Measurements from ENCODE around the gene ARSG. TPM values are rescaled to one million over a fixed set of nuclear protein-coding genes. Genes with fewer than 3 reads are reported as not detected.

The ARSG gene
- total RNA-seq, 4 donors from 2014 or later: 1.4 to 8.2 (median 2.6) TPM

- ATAC-seq (ENCODE audit: low FRiP score) (no peak), DNase-seq (ENCODE audit: low spot score) (no peak)
- TF ChIP-seq CTCF (IDR thresholded peaks at IDR 0.05): no peak
Measured at GRCh38 chr17:68435361-68435760, 144.1 kb downstream of the ARSG start.

DNA sequence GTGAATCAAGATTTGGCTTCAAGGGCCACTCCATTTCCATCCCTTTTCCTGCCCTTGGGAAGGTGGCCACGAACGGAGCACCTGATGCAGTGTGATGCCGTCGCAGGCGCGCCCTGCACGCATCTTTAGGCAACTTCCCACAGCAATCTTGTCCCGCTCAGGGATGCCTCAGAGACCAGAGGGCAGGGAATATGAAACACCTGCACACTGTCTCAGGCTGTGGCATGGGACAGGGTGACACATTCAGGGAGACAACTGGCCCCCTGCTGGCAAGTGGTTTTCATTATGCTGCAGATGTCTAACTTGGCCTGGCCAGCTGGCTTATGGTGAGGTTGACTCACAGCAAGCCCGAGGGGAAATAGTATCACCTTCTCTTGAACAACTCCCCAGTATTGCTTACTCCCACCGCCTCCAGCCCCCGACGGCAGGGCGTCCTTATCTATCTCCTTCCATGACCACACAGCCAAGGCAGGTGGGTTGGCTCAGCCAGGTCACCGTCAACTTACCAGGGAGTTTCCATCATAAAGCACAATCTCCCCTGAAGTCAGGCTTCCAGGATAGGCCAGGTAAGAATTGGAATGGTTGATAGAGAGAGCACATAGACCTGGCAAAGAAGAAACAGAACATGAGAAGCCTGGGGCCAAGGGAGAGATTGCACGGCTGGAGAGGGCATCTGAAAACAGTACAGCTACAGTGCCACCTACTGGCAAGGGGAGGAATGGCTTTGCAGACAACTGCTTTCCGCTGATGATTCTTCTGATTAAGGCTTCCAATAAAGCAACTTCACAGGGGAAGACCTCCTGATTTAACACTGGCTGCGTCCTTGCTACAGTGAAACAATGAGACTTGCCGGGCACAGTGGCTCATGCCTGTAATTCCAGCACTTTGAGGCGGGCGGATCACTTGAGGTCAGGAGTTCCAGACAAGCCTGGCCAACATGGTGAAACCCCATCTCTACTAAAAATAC, 144.9 kb downstream of the ARSG start:
- peak; percentile 74 for DNase-seq (ENCODE audit: low spot score)
- ATAC-seq (ENCODE audit: low FRiP score): peak; percentile 61
- TF ChIP-seq CTCF (IDR thresholded peaks at IDR 0.05): peak in 1 of 3 donors; percentile 71

- no peak for TF ChIP-seq CTCF (IDR thresholded peaks at IDR 0.05)
- ATAC-seq (ENCODE audit: low FRiP score) (no peak), DNase-seq (ENCODE audit: low spot score) (no peak)
Measured at GRCh38 chr17:68437979-68438822, 146.9 kb downstream of the ARSG start.

DNA sequence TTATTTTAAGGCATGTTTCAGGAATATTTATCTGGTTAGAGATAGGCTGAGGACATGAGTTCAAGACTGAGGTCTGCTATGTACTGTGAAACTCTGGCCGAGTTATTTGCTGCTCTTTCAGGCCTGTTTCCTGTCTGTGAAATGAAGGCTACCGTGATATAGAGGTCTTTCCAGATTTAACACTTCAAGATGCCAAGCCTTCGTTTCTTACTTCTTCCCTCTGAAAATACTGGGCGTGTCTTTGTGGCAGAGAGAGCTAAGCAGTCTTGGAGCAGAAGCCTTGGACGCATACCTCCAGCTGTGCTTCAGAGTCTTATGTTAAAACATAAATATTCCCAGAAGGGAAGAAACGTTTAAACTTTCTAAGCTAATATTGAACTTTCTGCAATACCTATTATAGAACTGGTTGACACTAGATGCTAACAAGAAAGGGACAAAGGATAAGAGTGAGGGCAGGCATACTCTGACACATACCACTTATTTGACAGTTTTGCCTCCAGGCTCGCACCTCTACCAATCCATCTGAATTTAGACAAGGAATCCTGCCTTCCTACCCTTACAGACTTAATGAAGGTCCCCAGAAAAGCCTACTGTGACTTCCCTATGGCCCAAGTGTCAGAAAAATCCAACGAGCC, 148.5 kb downstream of the ARSG start:
- TF ChIP-seq CTCF (IDR thresholded peaks at IDR 0.05): no peak
- no peak for DNase-seq (ENCODE audit: low spot score)

GRCh38 chr17:68440526-68440925, 149.2 kb downstream of the ARSG start:
- TF ChIP-seq CTCF (IDR thresholded peaks at IDR 0.05): no peak
- ATAC-seq (ENCODE audit: low FRiP score) (no peak), DNase-seq (ENCODE audit: low spot score) (no peak)

More for the DNA sequence above, 148.5 kb downstream of the ARSG start:
- no peak for ATAC-seq (ENCODE audit: low FRiP score)

GRCh38 chr17:68441070-68441770, 149.9 kb downstream of the ARSG start:
- no peak for DNase-seq (ENCODE audit: low spot score)
- ATAC-seq (ENCODE audit: low FRiP score): no peak
- TF ChIP-seq CTCF (IDR thresholded peaks at IDR 0.05): no peak

Data from omental fat pad (tissue), 4 donors.